ENCODE results near the gene STYXL1. TPM values are rescaled to one million over a fixed set of nuclear protein-coding genes. Genes with fewer than 3 reads are reported as not detected.

Gene STYXL1, protein sequence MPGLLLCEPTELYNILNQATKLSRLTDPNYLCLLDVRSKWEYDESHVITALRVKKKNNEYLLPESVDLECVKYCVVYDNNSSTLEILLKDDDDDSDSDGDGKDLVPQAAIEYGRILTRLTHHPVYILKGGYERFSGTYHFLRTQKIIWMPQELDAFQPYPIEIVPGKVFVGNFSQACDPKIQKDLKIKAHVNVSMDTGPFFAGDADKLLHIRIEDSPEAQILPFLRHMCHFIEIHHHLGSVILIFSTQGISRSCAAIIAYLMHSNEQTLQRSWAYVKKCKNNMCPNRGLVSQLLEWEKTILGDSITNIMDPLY
- total RNA-seq, result 64.3 and 73.5 TPM in 2 replicates

DNA sequence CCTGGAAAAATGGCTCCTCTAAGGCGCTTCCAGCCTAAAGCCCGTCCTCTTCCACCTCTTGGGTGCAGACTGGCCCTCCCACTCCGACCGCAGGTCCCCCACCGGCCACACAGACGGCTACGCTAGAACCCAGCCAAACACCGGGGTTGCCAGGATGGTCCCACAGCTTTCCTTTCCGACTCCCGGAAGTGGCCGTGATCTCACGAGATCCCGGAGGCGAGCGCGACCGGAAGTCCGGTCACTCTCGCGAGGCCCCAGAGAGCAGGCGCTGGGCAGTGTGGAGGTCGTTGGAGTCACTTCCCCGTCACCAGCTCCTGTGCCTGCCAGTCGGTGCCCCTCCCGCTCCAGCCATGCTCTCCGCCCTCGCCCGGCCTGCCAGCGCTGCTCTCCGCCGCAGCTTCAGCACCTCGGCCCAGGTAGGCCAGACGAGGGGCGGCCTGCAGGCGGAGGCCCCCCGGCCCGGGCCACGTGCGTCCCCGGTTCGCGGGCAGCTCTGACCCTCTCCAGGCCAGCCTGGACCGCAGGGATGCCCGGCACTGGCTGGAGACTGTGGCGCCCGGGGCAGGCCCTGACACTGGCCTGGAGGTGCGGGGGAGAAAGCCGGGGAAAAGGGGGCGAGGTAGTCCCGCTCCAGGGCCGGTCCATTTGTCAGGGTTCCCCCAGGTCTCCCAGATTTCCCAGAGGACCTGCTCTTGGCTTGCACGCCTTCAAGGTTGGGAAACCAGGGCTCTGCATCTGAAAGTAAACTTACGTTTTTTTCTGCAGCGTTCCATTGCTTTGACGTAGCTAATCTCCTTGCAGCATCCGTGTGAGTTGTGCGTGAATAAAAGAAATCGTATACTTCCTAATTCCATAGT lies at the start of gene STYXL1, which contains the start of gene MDH2:
TSS of gene STYXL1 (minus strand) at position 190 of the 857 bp plus-strand sequence. CDS start 17,477 bp downstream, outside the sequence.
TSS of gene MDH2 (plus strand) at position 296 of the 857 bp plus-strand sequence. CDS start at position 351, 55 bp downstream.

DNA sequence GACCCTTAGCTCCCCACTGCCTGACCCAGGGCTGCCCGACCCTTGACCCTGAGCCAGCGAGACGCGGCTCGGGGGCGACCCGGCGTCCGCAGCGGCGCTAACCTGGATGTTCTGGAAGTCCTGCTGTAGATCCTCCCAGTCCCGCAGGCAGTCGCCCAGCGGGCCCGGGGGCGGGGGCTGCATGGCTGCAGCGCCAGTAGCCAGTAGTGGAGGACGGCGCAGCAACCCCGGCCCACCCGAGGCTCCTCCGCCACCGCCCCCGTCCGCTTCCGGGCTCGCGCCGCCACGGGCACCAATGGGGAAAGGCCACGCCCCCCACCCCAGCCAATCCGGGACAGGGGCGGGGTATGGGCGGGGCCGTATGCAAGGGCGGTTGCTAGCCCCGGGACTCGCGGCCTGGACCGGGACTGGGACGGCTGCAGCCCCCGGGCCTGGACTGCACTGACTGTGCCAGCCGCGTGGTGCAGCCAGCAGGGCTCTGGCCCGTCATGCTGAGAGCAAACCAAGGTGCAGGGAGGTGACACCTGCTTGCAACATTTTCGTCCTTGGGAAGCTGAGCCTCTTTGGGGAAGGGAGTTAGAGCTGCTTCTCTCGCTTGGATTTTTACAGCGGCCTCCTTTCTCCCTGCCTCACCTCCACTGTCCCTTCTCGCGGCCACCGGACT lies 53.3 kb downstream of the STYXL1 start, which contains the start of gene TMEM120A:
TSS of gene TMEM120A (minus strand) at position 208 of the 664 bp plus-strand sequence. CDS start at position 183, 25 bp downstream.

Other genes starting within 250 kb of the STYXL1 start
- gene CCL24, start 234.2 kb downstream of the STYXL1 start, total RNA-seq, result not detected in 2 replicates
- 43.1 and 49.9 TPM in 2 replicates for gene RHBDD2, start 169.0 kb downstream of the STYXL1 start, total RNA-seq
- 94.5 and 110 TPM in 2 replicates for gene POR, start 132.8 kb downstream of the STYXL1 start, total RNA-seq
- gene TMEM120A, start 53.4 kb downstream of the STYXL1 start, total RNA-seq, result 18.0 and 19.5 TPM in 2 replicates
- 173 and 222 TPM in 2 replicates for gene MDH2, start 106 bp upstream of the STYXL1 start, total RNA-seq
- gene SRRM3, start 153.9 kb upstream of the STYXL1 start, total RNA-seq, result 0.19 and 0.85 TPM in 2 replicates

Measured in airway epithelial cell (primary cell).